ENCODE results near the gene BLID.

The BLID gene

DNA sequence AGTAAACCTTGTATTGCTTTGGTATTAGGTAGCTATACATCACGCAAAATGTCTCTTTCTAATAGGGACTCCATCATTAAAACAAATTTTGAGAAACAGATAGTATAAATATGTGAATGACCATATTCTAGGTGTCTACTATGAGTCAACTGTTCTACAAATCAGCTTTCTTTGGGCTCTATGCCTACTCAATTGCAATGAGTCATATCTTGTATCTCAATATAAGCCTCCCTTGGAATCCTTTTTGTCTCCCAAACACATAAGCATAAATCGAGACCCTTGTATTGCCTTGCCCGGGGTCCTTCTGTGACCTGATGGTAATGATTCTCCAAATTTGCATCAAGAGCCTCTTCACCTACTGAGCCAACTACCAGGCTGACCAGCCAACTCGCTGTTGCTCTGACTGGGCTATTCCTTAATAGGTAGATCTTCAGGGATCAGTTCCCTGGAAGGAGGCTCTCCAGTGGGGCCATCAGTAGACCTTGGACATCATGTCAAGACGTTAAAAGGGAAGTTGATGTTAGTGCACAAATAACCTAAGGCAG is 22.2 kb downstream of the BLID start:
- DNase-seq, result no peak
- Mint-ChIP-seq H3K9me3 (peaks cover 4% of the 10 kb centered on the region), H3K4me3 (no peak overlapping the region), H3K36me3 (ENCODE audit: low read depth) (no peaks in the 10 kb centered on the region), H3K27me3 (ENCODE audit: low read depth, poor library complexity) (peaks cover 14% of the 10 kb centered on the region), H3K27ac (no peak overlapping the region), H3K4me1 (peaks cover 20% of the 10 kb centered on the region)
- TF ChIP-seq, protein P1, sequence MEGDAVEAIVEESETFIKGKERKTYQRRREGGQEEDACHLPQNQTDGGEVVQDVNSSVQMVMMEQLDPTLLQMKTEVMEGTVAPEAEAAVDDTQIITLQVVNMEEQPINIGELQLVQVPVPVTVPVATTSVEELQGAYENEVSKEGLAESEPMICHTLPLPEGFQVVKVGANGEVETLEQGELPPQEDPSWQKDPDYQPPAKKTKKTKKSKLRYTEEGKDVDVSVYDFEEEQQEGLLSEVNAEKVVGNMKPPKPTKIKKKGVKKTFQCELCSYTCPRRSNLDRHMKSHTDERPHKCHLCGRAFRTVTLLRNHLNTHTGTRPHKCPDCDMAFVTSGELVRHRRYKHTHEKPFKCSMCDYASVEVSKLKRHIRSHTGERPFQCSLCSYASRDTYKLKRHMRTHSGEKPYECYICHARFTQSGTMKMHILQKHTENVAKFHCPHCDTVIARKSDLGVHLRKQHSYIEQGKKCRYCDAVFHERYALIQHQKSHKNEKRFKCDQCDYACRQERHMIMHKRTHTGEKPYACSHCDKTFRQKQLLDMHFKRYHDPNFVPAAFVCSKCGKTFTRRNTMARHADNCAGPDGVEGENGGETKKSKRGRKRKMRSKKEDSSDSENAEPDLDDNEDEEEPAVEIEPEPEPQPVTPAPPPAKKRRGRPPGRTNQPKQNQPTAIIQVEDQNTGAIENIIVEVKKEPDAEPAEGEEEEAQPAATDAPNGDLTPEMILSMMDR (IDR thresholded peaks at IDR 0.05), result no peak

DNA sequence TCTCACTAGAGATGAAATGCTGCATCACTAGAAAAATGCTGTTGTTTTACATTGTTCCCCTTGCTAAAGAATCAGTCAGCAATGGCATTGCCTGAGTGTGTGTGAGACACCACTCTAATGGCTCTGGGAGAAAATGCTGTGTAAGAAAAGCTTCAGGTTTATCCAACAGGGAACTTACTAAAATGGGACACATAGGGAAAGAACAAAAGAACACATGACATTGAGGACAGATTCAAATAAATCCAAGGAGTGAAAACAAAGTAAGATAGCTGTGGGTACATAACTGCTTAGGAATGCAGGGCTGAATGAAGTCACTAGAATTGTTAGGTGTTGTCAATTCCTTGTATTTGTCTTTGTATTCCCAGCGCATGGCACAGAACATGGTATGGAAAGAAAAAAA is 24.2 kb downstream of the BLID start:
- Mint-ChIP-seq H3K27ac (no peak overlapping the region), H3K4me3 (no peak overlapping the region), H3K36me3 (ENCODE audit: low read depth) (no peaks in the 10 kb centered on the region), H3K27me3 (ENCODE audit: low read depth, poor library complexity) (peaks cover 9% of the 10 kb centered on the region), H3K9me3 (peaks cover 4% of the 10 kb centered on the region), H3K4me1 (peaks cover 6% of the 10 kb centered on the region)
- no peak for DNase-seq
- TF ChIP-seq, protein P1 (IDR thresholded peaks at IDR 0.05), result no peak

DNA sequence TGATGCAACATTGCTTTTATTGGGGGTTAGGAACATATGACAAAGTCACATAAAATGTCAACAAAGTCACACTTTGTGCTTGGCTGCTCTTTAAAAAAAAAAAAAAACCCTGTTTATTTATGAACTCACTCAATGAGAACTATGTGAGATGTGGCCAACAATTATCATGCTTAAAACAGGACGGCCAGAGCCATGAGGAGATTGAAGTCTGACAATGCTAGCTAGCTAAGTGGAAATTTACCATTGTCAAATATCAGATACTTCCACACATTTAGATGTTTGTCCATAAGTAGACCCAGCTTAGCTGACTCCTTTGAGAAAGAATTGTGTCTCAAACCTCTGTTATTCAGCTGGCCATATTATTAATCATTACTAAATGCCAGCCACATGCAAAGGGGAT is 26.9 kb downstream of the BLID start:
- H3K4me1 Mint-ChIP-seq, result no peaks in the 10 kb centered on the region

DNA sequence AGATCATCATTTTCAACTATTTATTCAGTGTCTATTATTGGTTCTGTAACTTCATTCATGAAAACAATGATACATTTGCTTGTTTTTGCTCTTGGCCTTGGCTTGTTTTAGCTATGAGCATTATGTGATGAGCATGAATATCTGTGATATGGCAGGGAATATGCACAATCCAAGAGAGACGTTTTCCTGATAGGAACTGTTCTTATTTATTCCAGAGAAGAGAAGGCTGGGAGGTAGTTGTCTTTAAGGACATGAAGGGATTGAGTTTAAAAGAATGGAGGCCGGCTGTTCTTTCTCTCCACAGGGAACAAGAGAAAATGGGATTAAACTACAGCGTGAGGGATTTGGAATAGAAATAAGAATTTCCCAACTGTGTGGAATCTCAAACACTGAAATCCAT is 30.3 kb downstream of the BLID start:
- H3K27ac Mint-ChIP-seq, result no peak overlapping the region
- TF ChIP-seq, protein P1 (IDR thresholded peaks at IDR 0.05), result no peak
- no peaks in the 10 kb centered on the region for H3K36me3 Mint-ChIP-seq (ENCODE audit: low read depth)
- peaks cover 8% of the 10 kb centered on the region for H3K27me3 Mint-ChIP-seq (ENCODE audit: low read depth, poor library complexity)
- DNase-seq, result no peak
- no peaks in the 10 kb centered on the region for H3K9me3 Mint-ChIP-seq
- no peak overlapping the region for H3K4me3 Mint-ChIP-seq
- H3K4me1 Mint-ChIP-seq, result no peaks in the 10 kb centered on the region

More for the DNA sequence above, 26.9 kb downstream of the BLID start:
- Mint-ChIP-seq H3K9me3 (peaks cover 4% of the 10 kb centered on the region), H3K27me3 (ENCODE audit: low read depth, poor library complexity) (peaks cover 4% of the 10 kb centered on the region), H3K36me3 (ENCODE audit: low read depth) (no peaks in the 10 kb centered on the region), H3K27ac (no peak overlapping the region), H3K4me3 (no peak overlapping the region)
- TF ChIP-seq, protein P1 (IDR thresholded peaks at IDR 0.05), result no peak
- no peak for DNase-seq

DNA sequence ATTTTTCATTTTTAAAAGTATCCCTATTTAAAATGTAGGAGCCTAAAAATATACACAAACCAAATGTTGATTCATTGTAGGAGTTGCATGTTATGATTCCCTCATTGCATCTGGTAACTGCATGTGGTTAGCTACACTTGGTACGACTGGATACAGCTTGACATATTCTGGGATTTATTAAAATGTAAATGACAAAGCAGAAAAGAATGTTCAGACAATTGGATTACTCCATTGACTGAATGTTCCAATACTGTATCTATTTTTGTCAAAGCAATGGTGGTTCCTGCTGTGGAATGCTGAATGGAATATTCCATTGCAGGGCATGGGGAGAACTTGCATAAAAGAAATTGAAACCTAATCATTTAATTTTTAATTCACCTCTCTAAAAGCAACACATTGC is 30.8 kb downstream of the BLID start:
- TF ChIP-seq, protein P1 (IDR thresholded peaks at IDR 0.05), result no peak
- peaks cover 8% of the 10 kb centered on the region for H3K27me3 Mint-ChIP-seq (ENCODE audit: low read depth, poor library complexity)
- H3K27ac Mint-ChIP-seq, result no peak overlapping the region
- no peaks in the 10 kb centered on the region for H3K36me3 Mint-ChIP-seq (ENCODE audit: low read depth)
- H3K4me3 Mint-ChIP-seq, result no peak overlapping the region
- no peak for DNase-seq
- no peaks in the 10 kb centered on the region for H3K9me3 Mint-ChIP-seq
- no peaks in the 10 kb centered on the region for H3K4me1 Mint-ChIP-seq

DNA sequence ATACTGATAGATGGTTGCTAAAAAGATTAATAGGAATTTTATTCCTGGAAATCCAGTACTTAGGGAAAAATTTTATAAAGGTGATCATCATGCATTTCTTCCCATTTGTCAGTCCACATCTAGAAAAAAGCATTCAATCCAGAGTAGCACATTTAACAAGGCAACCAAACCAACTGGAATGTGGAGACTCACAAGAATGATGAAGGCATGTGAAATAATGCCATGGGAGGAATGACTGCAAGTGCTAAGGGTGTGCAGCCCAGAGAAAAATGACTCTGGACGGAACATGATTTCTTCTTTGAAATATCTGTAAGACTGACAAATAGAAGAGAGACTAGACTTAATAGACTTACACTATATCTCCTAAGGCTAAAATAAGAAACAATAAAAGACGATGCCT is 33.8 kb downstream of the BLID start:
- H3K4me3 Mint-ChIP-seq, result no peak overlapping the region
- peaks cover 7% of the 10 kb centered on the region for H3K27me3 Mint-ChIP-seq (ENCODE audit: low read depth, poor library complexity)
- no peaks in the 10 kb centered on the region for H3K4me1 Mint-ChIP-seq
- no peak for DNase-seq
- TF ChIP-seq, protein P1 (IDR thresholded peaks at IDR 0.05), result no peak
- no peak overlapping the region for H3K27ac Mint-ChIP-seq
- H3K9me3 Mint-ChIP-seq, result no peaks in the 10 kb centered on the region
- no peaks in the 10 kb centered on the region for H3K36me3 Mint-ChIP-seq (ENCODE audit: low read depth)

Data from nephron progenitor cell (in vitro differentiated cells).